ENCODE results near the gene KLHDC9. TPM values are rescaled to one million over a fixed set of nuclear protein-coding genes. Genes with fewer than 3 reads are reported as not detected.

KLHDC9 gene
- total and polyA plus RNA-seq, 2 of the 8 experiments (the other 6 are each of a cell fraction or from before 2014, with no cell fraction given), result 6.5 to 15.6 TPM

GRCh38 chr1:161088587-161089110 lies 9.5 kb upstream of the KLHDC9 start:
- 87% methylated on average over 3 of the region's 3 CpGs; no CpG with 5 or more reads in 1 of the 2 experiments for WGBS, 2 experiments (ENCODE audit: extremely low coverage in 1 of 2, insufficient coverage in 1 of 2, insufficient read length in 1 of 2, insufficient replicate concordance in 2 of 2, low coverage in 1 of 2, low lambda C conversion rate in 2 of 2, missing lambda C conversion rate in 1 of 2)
- POLR2A ChIA-PET (ENCODE audit: partially characterized antibody), result no interaction called here
- H3K4me2 ChIP-seq (ENCODE audit: insufficient read depth in 1 of 2, low read depth in 2 of 2, low read length in 2 of 2), result no peak overlapping the region
- TF ChIP-seq TEAD4 (IDR thresholded peaks at IDR 0.05; ENCODE audit: low read depth, low read length), result no peak
- no peak for TF ChIP-seq ATF2 (IDR thresholded peaks at IDR 0.05; ENCODE audit: low read length)
- TF ChIP-seq POLR2A (IDR thresholded peaks at IDR 0.05; ENCODE audit: control extremely low read depth in 1 of 2, low read depth in 2 of 2, low read length in 2 of 2), result no peak
- no peak for TF ChIP-seq CBX5 (IDR thresholded peaks at IDR 0.05; ENCODE audit: low read depth, low read length)
- TF ChIP-seq CHD2 (IDR thresholded peaks at IDR 0.05; ENCODE audit: low read length), result no peak
- no peak for TF ChIP-seq RFX5 (IDR thresholded peaks at IDR 0.05; ENCODE audit: borderline replicate concordance, low read depth, low read length)
- no peak for TF ChIP-seq SIRT6 (IDR thresholded peaks at IDR 0.05; ENCODE audit: low read length)
- TF ChIP-seq MAFK (IDR thresholded peaks at IDR 0.05; ENCODE audit: low read depth, low read length), result no peak
- TF ChIP-seq USF2 (IDR thresholded peaks at IDR 0.05; ENCODE audit: low read length), result no peak
- no peak for TF ChIP-seq RNF2 (IDR thresholded peaks at IDR 0.05; ENCODE audit: borderline replicate concordance, low read depth, low read length, missing control alignments, poor library complexity, severe bottlenecking)
- no peak for TF ChIP-seq TAF1 (IDR thresholded peaks at IDR 0.05; ENCODE audit: low read depth, low read length)

More at GRCh38 chr1:161088587-161089110, 9.5 kb upstream of the KLHDC9 start:
- H3K9ac ChIP-seq (replicated peaks in 1 of 4; ENCODE audit: extremely low read depth in 1 of 4, low read depth in 3 of 4, low read length in 3 of 4), result no peak overlapping the region
- FAIRE-seq (no peak), DNase-seq (ENCODE audit: low read depth in 1 of 2, low spot score in 2 of 2) (no peak)
- peaks cover 2% of the 10 kb centered on the region; the same call in 1 of the 2 replicates for H3K23me2 ChIP-seq (ENCODE audit: low read depth, low read length)
- H3K4me1 ChIP-seq (replicated peaks in 1 of 4; ENCODE audit: control insufficient read depth in 3 of 4, insufficient read depth in 4 of 4, low read length in 3 of 4), result peaks cover 0 to 9% (median 0%) of the 10 kb centered on the region in 4 experiments; a peak in 3 of 7 replicates
- CTCF ChIA-PET (ENCODE audit: partially characterized antibody), result interaction anchor here (0.8 to 11.9 kb wide), 5 partner anchors 9 to 92 kb away, joined by 3 to 156 read pairs (median 4); partner anchors contain the start of genes ARHGAP30 and KLHDC9
- H2BK5ac ChIP-seq (ENCODE audit: low read depth, low read length), result no peak overlapping the region; the same call in 1 of the 2 replicates
- no peak overlapping the region for H3K14ac ChIP-seq (ENCODE audit: insufficient read length)
- H3K56ac ChIP-seq (replicated peaks; ENCODE audit: insufficient read length, low read depth, low read length), result no peak overlapping the region
- peak overlapping the region; percentile 64; the same call in 1 of the 2 replicates for H2AFZ ChIP-seq (ENCODE audit: low read length)
- peak overlapping the region; percentile 15 for H4K91ac ChIP-seq (replicated peaks; ENCODE audit: insufficient read length, low read length)
- no peak overlapping the region for H4K8ac ChIP-seq (ENCODE audit: extremely low read depth, insufficient read depth, low read length)
- no peak overlapping the region for H3K27ac ChIP-seq (ENCODE audit: low read depth, low read length)
- no peak overlapping the region for H2AK5ac ChIP-seq (ENCODE audit: low read depth, low read length)
- no peaks in the 10 kb centered on the region for H3K36me3 ChIP-seq (ENCODE audit: control insufficient read depth in 2 of 4, insufficient read depth in 4 of 4, low read length in 3 of 4)
- no peak overlapping the region for H2BK20ac ChIP-seq (ENCODE audit: low read length)
- no peaks in the 10 kb centered on the region for H3K9me3 ChIP-seq (ENCODE audit: insufficient read depth in 2 of 2, low read depth in 1 of 2, low read length in 1 of 2)
- no peak overlapping the region for H2BK120ac ChIP-seq (replicated peaks; ENCODE audit: low read depth, low read length)
- H3K23ac ChIP-seq (ENCODE audit: insufficient read length), result no peak overlapping the region
- no peaks in the 10 kb centered on the region for H3K79me1 ChIP-seq (ENCODE audit: low read depth, low read length)
- H2BK12ac ChIP-seq (ENCODE audit: low read depth, low read length), result peak overlapping the region; percentile 44; the same call in 1 of the 2 replicates
- H3K4ac ChIP-seq (replicated peaks; ENCODE audit: insufficient read length, low read depth, low read length), result peak overlapping the region; percentile 19
- no peaks in the 10 kb centered on the region for H3K79me2 ChIP-seq (ENCODE audit: control insufficient read depth in 1 of 2, insufficient read depth in 2 of 2, low read length in 2 of 2)
- H2BK15ac ChIP-seq (ENCODE audit: low read length), result no peak overlapping the region
- no peak overlapping the region for H3K18ac ChIP-seq (ENCODE audit: extremely low read depth, low read length)
- no peak overlapping the region for H4K5ac ChIP-seq (ENCODE audit: insufficient read length, low read depth, low read length)
- H3K4me3 ChIP-seq (ENCODE audit: extremely low read depth in 1 of 4, insufficient read depth in 2 of 4, low read depth in 3 of 4, low read length in 4 of 4), result no peak overlapping the region
- no peaks in the 10 kb centered on the region for H4K20me1 ChIP-seq (replicated peaks in 1 of 2; ENCODE audit: control insufficient read depth in 1 of 2, insufficient read depth in 2 of 2, low read length in 2 of 2)
- H3K27me3 ChIP-seq (replicated peaks in 1 of 4; ENCODE audit: control insufficient read depth in 3 of 4, extremely low read depth in 1 of 4, insufficient read depth in 3 of 4, low read length in 3 of 4), result no peaks in the 10 kb centered on the region
